Activated T-helper 1 cell treated with anti-CD3 and anti-CD28 coated beads, Interleukin-12 subunit alpha, Interleukin-12 subunit beta, Interleukin-2, Interleukin-4 antibody, amounts not matched to agents 30 ng/mL and 10 ng/mL and 1 ng/mL, durations not matched to agents 14 hours and 24 hours and 36 hours (primary cell): Measurements from ENCODE around the gene HSPA12B. TPM values are rescaled to one million over a fixed set of nuclear protein-coding genes. Genes with fewer than 3 reads are reported as not detected.
"Not testable (repeated sequence)": the region's sequence is repeated elsewhere in the genome, so short reads cannot be mapped to it uniquely, and the experiment has no call there.

Experiments used
- DNase-seq: peaks from one replicate; pipeline ENCODE4 v3.0.0; 2021; ENCODE audit warnings: low spot score
- H3K27ac Mint-ChIP-seq: one replicate; pipeline ENCODE4 v1.8.0; 2021; ENCODE audit warnings: mild to moderate bottlenecking, mixed read lengths
- H3K27me3 Mint-ChIP-seq: one replicate; pipeline ENCODE4 v1.8.0; 2022; ENCODE audit warnings: mild to moderate bottlenecking, moderate library complexity, mixed read lengths; ENCODE audit not compliant: insufficient read depth
- H3K36me3 Mint-ChIP-seq: one replicate; pipeline ENCODE4 v1.8.0; 2021; ENCODE audit warnings: low read depth, mixed read lengths
- H3K4me1 Mint-ChIP-seq: one replicate; pipeline ENCODE4 v1.8.0; 2021; ENCODE audit warnings: low read depth, mixed read lengths
- H3K4me3 Mint-ChIP-seq: one replicate; pipeline ENCODE4 v1.8.0; 2021; ENCODE audit warnings: mild to moderate bottlenecking, moderate library complexity, mixed read lengths
- H3K9me3 Mint-ChIP-seq: one replicate; pipeline ENCODE4 v1.8.0; 2021; ENCODE audit warnings: mixed read lengths
- intact Hi-C: fragments of 100-400 bp; cut with micrococcal nuclease; formaldehyde crosslinking; loops from one replicate; pipeline ENCODE4 v1.15.1; 2024
- total RNA-seq: library from RNA; stranded (reverse); gene quantifications from 2 replicates; pipeline ENCODE4 v1.2.3, GENCODE V29; 2022

The HSPA12B gene
- total RNA-seq, 1 donor from 2014 or later: not detected

- Mint-ChIP-seq H3K4me3 (peak overlapping the region; percentile 86), H3K4me1 (peaks cover 46% of the 10 kb centered on the region), H3K36me3 (peaks cover 8% of the 10 kb centered on the region), H3K9me3 (no peaks in the 10 kb centered on the region), H3K27me3 (peaks cover 1% of the 10 kb centered on the region), H3K27ac (peak overlapping the region; percentile 70)
- no peak for DNase-seq
- intact Hi-C loops: loop anchor here (1.0 to 2.0 kb wide), 5 partner anchors 18 to 299 kb away; partner anchors contain the start of genes AP5S1 and MAVS
Measured at GRCh38 chr20:3786126-3786484, 53.6 kb downstream of the HSPA12B start.

- Mint-ChIP-seq H3K9me3 (no peaks in the 10 kb centered on the region), H3K27ac (peak within 1 kb of the TSS; percentile 70), H3K4me3 (peak within 1 kb of the TSS; percentile 86), H3K36me3 (peaks cover 8% of the 10 kb centered on the region), H3K27me3 (no peaks in the 10 kb centered on the region), H3K4me1 (peaks cover 39% of the 10 kb centered on the region)
- intact Hi-C loops: loop anchor here (1.0 to 2.0 kb wide), 7 partner anchors 9 to 298 kb away; partner anchors contain the start of genes AP5S1 and MAVS
- DNase-seq: peak; percentile 88
Measured at GRCh38 chr20:3786665-3787323, 54.3 kb downstream of the HSPA12B start, which contains the start of gene CENPB. Gene CENPB, minus strand, starts transcription at chr20:3786740. Its CDS starts 257 bp downstream, at chr20:3786483.

- Mint-ChIP-seq H3K4me3 (peak overlapping the region; percentile 77), H3K27ac (peak overlapping the region; percentile 34), H3K4me1 (peaks cover 38% of the 10 kb centered on the region), H3K27me3 (no peaks in the 10 kb centered on the region), H3K9me3 (no peaks in the 10 kb centered on the region), H3K36me3 (peaks cover 8% of the 10 kb centered on the region)
- DNase-seq: no peak
- intact Hi-C loops: loop anchor here (1.0 to 2.0 kb wide), 5 partner anchors 8 to 297 kb away; partner anchors contain the start of gene MAVS
Measured at GRCh38 chr20:3787324-3788014, 55.0 kb downstream of the HSPA12B start.

GRCh38 chr20:3788685-3789155, 56.2 kb downstream of the HSPA12B start:
- intact Hi-C loops: no loop called here
- DNase-seq: no peak
- peaks cover 6% of the 10 kb centered on the region for H3K36me3 Mint-ChIP-seq
- peak overlapping the region; percentile 63 for H3K4me3 Mint-ChIP-seq
- no peaks in the 10 kb centered on the region for H3K27me3 Mint-ChIP-seq
- no peaks in the 10 kb centered on the region for H3K9me3 Mint-ChIP-seq
- H3K4me1 Mint-ChIP-seq: peaks cover 31% of the 10 kb centered on the region
- no peak overlapping the region for H3K27ac Mint-ChIP-seq

GRCh38 chr20:3789201-3789600, 56.7 kb downstream of the HSPA12B start:
- intact Hi-C loops, H3K36me3 Mint-ChIP-seq, DNase-seq, H3K27ac Mint-ChIP-seq, H3K9me3 Mint-ChIP-seq, H3K27me3 Mint-ChIP-seq: not testable (repeated sequence)
- Mint-ChIP-seq H3K4me1 (peaks cover 30% of the 10 kb centered on the region), H3K4me3 (peak overlapping the region; percentile 63)

DNA sequence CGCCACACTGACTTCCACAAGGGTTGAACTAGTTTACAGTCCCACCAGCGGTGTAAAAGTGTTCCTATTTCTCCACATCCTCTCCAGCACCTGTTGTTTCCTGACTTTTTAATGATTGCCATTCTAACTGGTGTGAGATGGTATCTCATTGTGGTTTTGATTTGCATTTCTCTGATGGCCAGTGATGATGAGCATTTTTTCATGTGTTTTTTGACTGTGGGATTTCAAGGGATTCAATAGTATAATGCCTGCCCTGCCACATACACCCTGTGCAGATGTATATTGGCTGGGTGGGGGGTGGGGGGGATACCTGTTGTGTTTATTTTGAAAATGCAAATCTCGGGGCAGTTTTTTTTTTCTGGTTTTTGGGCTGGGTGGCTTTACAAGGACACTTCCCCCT, 61.7 kb downstream of the HSPA12B start:
- not testable (repeated sequence) for H3K9me3 Mint-ChIP-seq, H3K4me3 Mint-ChIP-seq, H3K27me3 Mint-ChIP-seq, H3K27ac Mint-ChIP-seq, DNase-seq
- intact Hi-C loops: loop anchor here (10.0 kb wide), 1 partner anchor 1331 kb away; the partner anchor contains the start of gene CDS2
- peaks cover 32% of the 10 kb centered on the region for H3K4me1 Mint-ChIP-seq
- peaks cover 14% of the 10 kb centered on the region for H3K36me3 Mint-ChIP-seq

DNA sequence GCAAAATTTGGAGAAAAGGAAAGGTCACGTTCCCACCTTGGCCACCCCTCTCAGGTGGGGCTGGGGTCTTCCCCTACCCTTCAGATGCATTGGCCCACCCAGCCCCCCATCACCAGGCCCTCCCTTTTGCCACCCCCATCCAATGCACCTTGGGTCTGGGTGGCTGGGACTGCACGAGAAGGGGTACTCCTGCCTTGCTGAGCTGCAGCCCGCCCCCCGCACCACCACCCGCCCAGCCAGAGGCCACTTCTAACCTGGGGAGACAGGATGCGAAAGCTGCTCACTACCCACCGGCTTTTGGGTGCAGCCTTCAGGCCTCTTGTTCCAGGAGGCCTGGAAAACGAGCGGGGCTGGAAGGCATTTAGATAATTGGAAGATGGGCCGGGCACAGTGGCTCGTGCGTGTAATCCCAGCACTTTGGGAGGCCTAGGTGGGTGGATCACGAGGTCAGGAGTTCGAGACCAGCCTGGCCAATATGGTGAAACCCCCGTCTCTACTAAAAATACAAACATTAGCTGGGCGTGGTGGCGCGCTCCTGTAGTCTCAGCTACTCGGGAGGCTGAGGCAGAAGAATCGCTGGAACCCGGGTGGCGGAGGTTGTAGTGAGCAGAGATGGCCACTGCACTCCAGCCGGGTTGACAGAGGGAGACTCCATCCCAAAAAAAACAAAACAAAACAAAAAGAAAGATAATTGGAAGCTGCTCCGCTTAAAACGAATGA, 62.4 kb downstream of the HSPA12B start:
- Mint-ChIP-seq H3K36me3 (peaks cover 16% of the 10 kb centered on the region), H3K27ac (peak overlapping the region; percentile 96), H3K4me3 (peak overlapping the region; percentile 93), H3K4me1 (peaks cover 39% of the 10 kb centered on the region), H3K27me3 (no peaks in the 10 kb centered on the region), H3K9me3 (no peaks in the 10 kb centered on the region)
- intact Hi-C loops: loop anchor here (1.0 to 10.0 kb wide), 3 partner anchors 8 to 1330 kb away; partner anchors contain the start of genes AP5S1 and CDS2
- DNase-seq: no peak

- DNase-seq: peak; percentile 81
- H3K27me3 Mint-ChIP-seq: no peaks in the 10 kb centered on the region
- intact Hi-C loops: loop anchor here (1.0 to 10.0 kb wide), 7 partner anchors 8 to 1329 kb away; partner anchors contain the start of genes ADISSP, AP5S1, CDS2 and PANK2
- H3K4me3 Mint-ChIP-seq: peak within 1 kb of the TSS; percentile 93
- H3K9me3 Mint-ChIP-seq: no peaks in the 10 kb centered on the region
- H3K36me3 Mint-ChIP-seq: peaks cover 20% of the 10 kb centered on the region
- H3K4me1 Mint-ChIP-seq: peaks cover 47% of the 10 kb centered on the region
- H3K27ac Mint-ChIP-seq: peak within 1 kb of the TSS; percentile 96
Measured at GRCh38 chr20:3795511-3796468, 63.3 kb downstream of the HSPA12B start, which contains the start of gene CDC25B. Gene CDC25B, plus strand, starts transcription at chr20:3796310. Its CDS starts 222 bp downstream, at chr20:3796532.

- peak overlapping the region; percentile 91 for H3K4me3 Mint-ChIP-seq
- no peak for DNase-seq
- H3K9me3 Mint-ChIP-seq: no peaks in the 10 kb centered on the region
- H3K27me3 Mint-ChIP-seq: no peaks in the 10 kb centered on the region
- intact Hi-C loops: loop anchor here (1.0 to 10.0 kb wide), 5 partner anchors 29 to 1328 kb away; partner anchors contain the start of genes ADISSP, CDS2 and PANK2
- peak overlapping the region; percentile 87 for H3K27ac Mint-ChIP-seq
- H3K36me3 Mint-ChIP-seq: peaks cover 26% of the 10 kb centered on the region
- H3K4me1 Mint-ChIP-seq: peaks cover 47% of the 10 kb centered on the region
Measured at GRCh38 chr20:3796477-3797225, 64.2 kb downstream of the HSPA12B start.

DNA sequence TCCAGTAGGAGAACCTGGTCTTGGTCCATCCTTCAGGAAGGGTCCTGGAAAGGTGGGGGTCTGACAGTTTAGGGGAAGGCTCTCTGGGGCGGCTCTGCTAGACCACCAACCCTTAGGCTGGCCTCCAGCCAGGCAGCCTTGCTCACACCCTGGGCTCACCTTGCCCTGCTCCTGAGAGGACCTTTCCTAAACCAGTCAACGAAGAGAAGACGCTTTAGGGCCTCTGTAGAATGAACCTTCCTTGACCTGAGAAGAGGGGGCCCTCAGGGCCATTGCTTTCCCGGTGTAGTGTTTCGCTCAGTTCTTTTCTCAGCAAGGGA, 64.7 kb downstream of the HSPA12B start:
- Mint-ChIP-seq H3K27me3 (no peaks in the 10 kb centered on the region), H3K4me1 (peaks cover 47% of the 10 kb centered on the region), H3K36me3 (peaks cover 26% of the 10 kb centered on the region), H3K27ac (peak overlapping the region; percentile 87), H3K4me3 (peak overlapping the region; percentile 91), H3K9me3 (no peaks in the 10 kb centered on the region)
- DNase-seq: no peak
- intact Hi-C loops: loop anchor here (2.0 to 10.0 kb wide), 3 partner anchors 92 to 1328 kb away; partner anchors contain the start of genes CDS2 and PANK2
